Karpas-422 (cell line): ENCODE data around the gene CPXM1. TPM values are rescaled to one million over a fixed set of nuclear protein-coding genes. Genes with fewer than 3 reads are reported as not detected.
"Not testable (repeated sequence)": the region's sequence is repeated elsewhere in the genome, so short reads cannot be mapped to it uniquely, and the experiment has no call there.

Experiments
- DNase-seq: peaks from one replicate; pipeline ENCODE4 v3.0.0-alpha.2; 2015
- H2AFZ ChIP-seq: fragments of 200-600 bp; sonication (generic); 2 replicates; pipeline ENCODE4 v1.6.1; 2014; ENCODE audit warnings: antibody characterized with exemption, low read length, mixed read lengths
- H3K27ac ChIP-seq: fragments of 200-600 bp; sonication (generic); 2 replicates; pipeline ENCODE4 v1.5.1; 2014; ENCODE audit warnings: mild to moderate bottlenecking, low read length, moderate library complexity
- H3K27me3 ChIP-seq: fragments of 200-600 bp; sonication (generic); 2 replicates; pipeline ENCODE4 v1.6.1; 2014; ENCODE audit warnings: low read length, mixed read lengths
- H3K36me3 ChIP-seq: fragments of 200-600 bp; sonication (generic); 2 replicates; pipeline ENCODE4 v1.6.1; 2014; ENCODE audit warnings: low read length, mixed read lengths; ENCODE audit not compliant: insufficient read depth
- H3K4me1 ChIP-seq: fragments of 200-600 bp; sonication (generic); 2 replicates; pipeline ENCODE4 v1.6.1; 2014; ENCODE audit warnings: mild to moderate bottlenecking, low read length, mixed read lengths
- H3K4me2 ChIP-seq: fragments of 200-600 bp; sonication (generic); 2 replicates; pipeline ENCODE4 v1.6.1; 2014; ENCODE audit warnings: low read length, low read depth, mild to moderate bottlenecking; ENCODE audit not compliant: poor library complexity, severe bottlenecking
- H3K4me3 ChIP-seq: fragments of 200-600 bp; sonication (generic); 2 replicates; pipeline ENCODE4 v1.5.1; 2014; ENCODE audit warnings: mild to moderate bottlenecking, antibody characterized with exemption, low read length, mixed read lengths
- H3K79me2 ChIP-seq: fragments of 200-600 bp; sonication (generic); 2 replicates; pipeline ENCODE4 v1.6.1; 2014; ENCODE audit warnings: mild to moderate bottlenecking, low read length, mixed read lengths
- H3K9ac ChIP-seq: fragments of 200-600 bp; sonication (generic); 2 replicates; pipeline ENCODE4 v1.6.0; 2014; ENCODE audit warnings: low read length
- H3K9me2 ChIP-seq: fragments of 200-600 bp; sonication (generic), shearing (Covaris generic); replicated peaks from 2 replicates; pipeline ENCODE4 v1.6.0; 2014; ENCODE audit warnings: mild to moderate bottlenecking, low read length, moderate library complexity; ENCODE audit not compliant: insufficient read depth
- H3K9me3 ChIP-seq: fragments of 300-700, 200-600 bp; sonication (generic); 2 replicates; pipeline ENCODE4 v1.6.1; 2014; ENCODE audit warnings: low read length, mixed read lengths
- H4K20me1 ChIP-seq: fragments of 200-600 bp; sonication (generic); 2 replicates; pipeline ENCODE4 v1.6.1; 2014; ENCODE audit warnings: mild to moderate bottlenecking, antibody characterized with exemption, low read length, low read depth; ENCODE audit not compliant: insufficient read depth
- total RNA-seq: library from RNA; depleted of rRNA; stranded (reverse); fragments of >200 nt; shearing (Covaris generic); gene quantifications from 2 replicates; pipeline ENCODE4 v1.2.3, GENCODE V29; 2014; ENCODE audit warnings: low replicate concordance

The CPXM1 gene
- total RNA-seq, 1 experiment from 2014 or later: not detected

GRCh38 chr20:2809690-2810089, 9.3 kb upstream of the CPXM1 start:
- no peak overlapping the region for H2AFZ ChIP-seq
- DNase-seq: no peak
- no peaks in the 10 kb centered on the region for H3K79me2 ChIP-seq
- H3K9me2 ChIP-seq: no peaks in the 10 kb centered on the region
- H3K36me3 ChIP-seq: no peaks in the 10 kb centered on the region
- no peak overlapping the region for H3K4me2 ChIP-seq
- no peak overlapping the region for H3K9ac ChIP-seq
- H3K9me3 ChIP-seq: no peaks in the 10 kb centered on the region
- no peaks in the 10 kb centered on the region for H3K4me1 ChIP-seq
- H3K27ac ChIP-seq: no peak overlapping the region
- no peak overlapping the region for H3K4me3 ChIP-seq
- no peaks in the 10 kb centered on the region for H4K20me1 ChIP-seq
- no peaks in the 10 kb centered on the region for H3K27me3 ChIP-seq

GRCh38 chr20:2807929-2808328, 7.5 kb upstream of the CPXM1 start:
- not testable (repeated sequence) for H3K9me3 ChIP-seq, H3K36me3 ChIP-seq, H3K4me1 ChIP-seq, H3K79me2 ChIP-seq, H3K27ac ChIP-seq, H3K9me2 ChIP-seq, DNase-seq, H4K20me1 ChIP-seq, H3K27me3 ChIP-seq, H3K4me3 ChIP-seq, H3K9ac ChIP-seq, H2AFZ ChIP-seq, H3K4me2 ChIP-seq

- no peak overlapping the region for H3K9ac ChIP-seq
- H3K4me1 ChIP-seq: no peaks in the 10 kb centered on the region
- no peaks in the 10 kb centered on the region for H4K20me1 ChIP-seq
- no peaks in the 10 kb centered on the region for H3K27me3 ChIP-seq
- no peak for DNase-seq
- no peaks in the 10 kb centered on the region for H3K79me2 ChIP-seq
- no peaks in the 10 kb centered on the region for H3K36me3 ChIP-seq
- H2AFZ ChIP-seq: no peak overlapping the region
- H3K9me3 ChIP-seq: no peaks in the 10 kb centered on the region
- no peak overlapping the region for H3K27ac ChIP-seq
- H3K9me2 ChIP-seq: no peaks in the 10 kb centered on the region
- no peak overlapping the region for H3K4me3 ChIP-seq
- no peak overlapping the region for H3K4me2 ChIP-seq
Measured at GRCh38 chr20:2807019-2807418, 6.6 kb upstream of the CPXM1 start.

- no peaks in the 10 kb centered on the region for H4K20me1 ChIP-seq
- H3K4me3 ChIP-seq: no peak overlapping the region
- H3K4me2 ChIP-seq: no peak overlapping the region
- DNase-seq: no peak
- no peaks in the 10 kb centered on the region for H3K79me2 ChIP-seq
- H3K9me2 ChIP-seq: no peaks in the 10 kb centered on the region
- no peaks in the 10 kb centered on the region for H3K4me1 ChIP-seq
- H3K36me3 ChIP-seq: no peaks in the 10 kb centered on the region
- H2AFZ ChIP-seq: no peak overlapping the region
- no peaks in the 10 kb centered on the region for H3K9me3 ChIP-seq
- no peaks in the 10 kb centered on the region for H3K27me3 ChIP-seq
- no peak overlapping the region for H3K9ac ChIP-seq
- H3K27ac ChIP-seq: no peak overlapping the region
Measured at GRCh38 chr20:2806351-2806701, 5.9 kb upstream of the CPXM1 start.

- Histone ChIP-seq H3K9me2 (no peaks in the 10 kb centered on the region), H2AFZ (no peak overlapping the region), H3K9ac (no peak overlapping the region), H3K79me2 (no peaks in the 10 kb centered on the region), H3K36me3 (no peaks in the 10 kb centered on the region), H4K20me1 (no peaks in the 10 kb centered on the region), H3K4me3 (no peak overlapping the region), H3K27ac (no peak overlapping the region), H3K27me3 (no peaks in the 10 kb centered on the region), H3K4me1 (no peaks in the 10 kb centered on the region), H3K9me3 (no peaks in the 10 kb centered on the region), H3K4me2 (no peak overlapping the region)
- DNase-seq: no peak
Measured at GRCh38 chr20:2805689-2806350, 5.4 kb upstream of the CPXM1 start.

GRCh38 chr20:2804852-2805688, 4.6 kb upstream of the CPXM1 start:
- Histone ChIP-seq H2AFZ (no peak overlapping the region), H3K4me1 (no peaks in the 10 kb centered on the region), H3K4me2 (no peak overlapping the region), H3K4me3 (no peak overlapping the region), H3K9me3 (no peaks in the 10 kb centered on the region), H3K79me2 (no peaks in the 10 kb centered on the region), H3K27ac (no peak overlapping the region), H3K9me2 (no peaks in the 10 kb centered on the region), H3K9ac (no peak overlapping the region), H4K20me1 (no peaks in the 10 kb centered on the region), H3K36me3 (no peaks in the 10 kb centered on the region), H3K27me3 (no peaks in the 10 kb centered on the region)
- no peak for DNase-seq

GRCh38 chr20:2804041-2804828, 3.8 kb upstream of the CPXM1 start:
- H4K20me1 ChIP-seq: no peaks in the 10 kb centered on the region
- no peaks in the 10 kb centered on the region for H3K79me2 ChIP-seq
- H3K36me3 ChIP-seq: no peaks in the 10 kb centered on the region
- no peaks in the 10 kb centered on the region for H3K9me3 ChIP-seq
- H3K4me3 ChIP-seq: no peak overlapping the region
- H3K9me2 ChIP-seq: no peaks in the 10 kb centered on the region
- no peak overlapping the region for H3K9ac ChIP-seq
- no peak overlapping the region for H3K4me2 ChIP-seq
- H3K27me3 ChIP-seq: no peaks in the 10 kb centered on the region
- no peak overlapping the region for H3K27ac ChIP-seq
- no peaks in the 10 kb centered on the region for H3K4me1 ChIP-seq
- DNase-seq: no peak
- H2AFZ ChIP-seq: no peak overlapping the region

- H3K27me3 ChIP-seq: no peaks in the 10 kb centered on the region
- no peaks in the 10 kb centered on the region for H3K9me3 ChIP-seq
- H4K20me1 ChIP-seq: no peaks in the 10 kb centered on the region
- no peak overlapping the region for H3K9ac ChIP-seq
- H3K4me1 ChIP-seq: no peaks in the 10 kb centered on the region
- no peak overlapping the region for H3K4me2 ChIP-seq
- H3K4me3 ChIP-seq: no peak overlapping the region
- no peaks in the 10 kb centered on the region for H3K36me3 ChIP-seq
- no peaks in the 10 kb centered on the region for H3K79me2 ChIP-seq
- H3K27ac ChIP-seq: no peak overlapping the region
- H3K9me2 ChIP-seq: no peaks in the 10 kb centered on the region
- no peak for DNase-seq
- no peak overlapping the region for H2AFZ ChIP-seq
Measured at GRCh38 chr20:2801286-2801728, 880 bp upstream of the CPXM1 start.
